PC-3 (cell line): ENCODE measurements around the gene BAIAP3. TPM values are rescaled to one million over a fixed set of nuclear protein-coding genes. Genes with fewer than 3 reads are reported as not detected.

Experiments
- ATAC-seq: fragments of 200-7000 bp; cut with Tn5 transposase; 2 replicates; pipeline ENCODE4 v1.9.1; 2020; ENCODE audit warnings: mild to moderate bottlenecking, moderate library complexity
- BruUV-seq: library from RNA; stranded (reverse); fragments of 400-500 nt; replicated peaks from 2 replicates; lab custom pipeline; 2021; lab: Mats Ljungman, UMichigan
- CTCF ChIA-PET: fragments of 300-600 bp; sonication (Branson Sonifier 250); formaldehyde crosslinking; loops from one replicate; lab custom pipeline; 2022; ENCODE audit warnings: antibody characterized with exemption; lab: Charles Lee
- POLR2A ChIA-PET: fragments of 300-600 bp; sonication (Branson Sonifier 250); formaldehyde crosslinking; loops from one replicate; lab custom pipeline; 2022; ENCODE audit warnings: antibody characterized with exemption; ENCODE audit not compliant: unreplicated experiment; lab: Charles Lee
- DNase-seq: peaks from one replicate; pipeline ENCODE4 v3.0.0-alpha.2; 2015
- H2AFZ ChIP-seq: fragments of 300-600 bp; sonication (generic); 2 replicates; pipeline ENCODE4 v1.6.0; 2016; ENCODE audit warnings: antibody characterized with exemption, low read length
- H3F3A ChIP-seq: fragments of 300-600 bp; sonication (generic); one replicate; pipeline ENCODE4 v1.6.0; 2017; ENCODE audit warnings: antibody characterized with exemption, low read length, control low read depth, mild to moderate bottlenecking; ENCODE audit not compliant: unreplicated experiment
- H3K27ac ChIP-seq: fragments of 300-600 bp; sonication (generic); 2 replicates; pipeline ENCODE4 v1.5.1; 2016; ENCODE audit warnings: mild to moderate bottlenecking, low read length
- H3K27me3 ChIP-seq: fragments of 300-600 bp; sonication (generic); 2 replicates; pipeline ENCODE4 v1.6.1; 2016; ENCODE audit warnings: low read length, mixed read lengths
- H3K36me3 ChIP-seq: fragments of 300-600 bp; sonication (generic); 2 replicates; pipeline ENCODE4 v1.6.1; 2016; ENCODE audit warnings: low read depth, mixed run types, low read length, mixed read lengths
- H3K4me1 ChIP-seq: fragments of 300-600 bp; sonication (generic); 2 replicates; pipeline ENCODE4 v1.5.1; 2016; ENCODE audit warnings: low read length; ENCODE audit not compliant: insufficient read depth
- H3K4me2 ChIP-seq: fragments of 300-600 bp; sonication (generic); 2 replicates; pipeline ENCODE4 v1.6.0; 2016; ENCODE audit warnings: low read length
- H3K4me3 ChIP-seq: fragments of 300-600 bp; sonication (generic); 2 replicates; pipeline ENCODE4 v1.5.1; 2016; ENCODE audit warnings: mild to moderate bottlenecking, low read length, mixed read lengths
- H3K79me2 ChIP-seq: fragments of 300-600 bp; sonication (generic); 2 replicates; pipeline ENCODE4 v1.6.1; 2017; ENCODE audit warnings: low read length, mixed read lengths
- H3K9ac ChIP-seq: fragments of 300-600 bp; sonication (generic); 2 replicates; pipeline ENCODE4 v1.6.0; 2016; ENCODE audit warnings: mild to moderate bottlenecking, low read length
- H3K9me2 ChIP-seq: fragments of 300-600 bp; sonication (generic); replicated peaks from 2 replicates; pipeline ENCODE4 v1.6.1; 2016; ENCODE audit warnings: mixed run types, low read length, mixed read lengths
- H3K9me3 ChIP-seq: fragments of 300-600 bp; sonication (generic); 2 replicates; pipeline ENCODE4 v1.6.1; 2016; ENCODE audit warnings: low read length, mixed read lengths
- H4K20me1 ChIP-seq: fragments of 300-600 bp; sonication (generic); 2 replicates; pipeline ENCODE4 v1.6.1; 2016; ENCODE audit warnings: low read length, mixed read lengths
- EZH2 ChIP-seq: fragments of 300-600 bp; sonication (generic); IDR thresholded peaks from one replicate; pipeline ENCODE4 v1.6.1; 2017; ENCODE audit warnings: antibody characterized with exemption, mild to moderate bottlenecking, low read length; ENCODE audit not compliant: unreplicated experiment
- EZH2phosphoT487 ChIP-seq: fragments of 300-600 bp; sonication (generic); IDR thresholded peaks from 2 replicates; pipeline ENCODE4 v1.6.1; 2018; ENCODE audit warnings: mild to moderate bottlenecking, antibody characterized with exemption, low read length, borderline replicate concordance
- intact Hi-C: fragments of 100-400 bp; cut with micrococcal nuclease; formaldehyde crosslinking; loops from 2 replicates; pipeline ENCODE4 v1.9.0; 2023
- total RNA-seq: library from RNA; depleted of rRNA; stranded (reverse); fragments of >200 nt; gene quantifications from 2 replicates; pipeline ENCODE4 v1.2.3, GENCODE V29; 2014
- TF ChIP-seq, protein P1 (sequence below): fragments of 300-600 bp; sonication (generic); conservative IDR thresholded peaks from 2 replicates; pipeline ENCODE4 v1.5.1; 2017; ENCODE audit warnings: antibody characterized with exemption, low read depth, mild to moderate bottlenecking, low read length

The BAIAP3 gene
- total RNA-seq, 1 experiment from 2014 or later: 13.1 TPM

DNA sequence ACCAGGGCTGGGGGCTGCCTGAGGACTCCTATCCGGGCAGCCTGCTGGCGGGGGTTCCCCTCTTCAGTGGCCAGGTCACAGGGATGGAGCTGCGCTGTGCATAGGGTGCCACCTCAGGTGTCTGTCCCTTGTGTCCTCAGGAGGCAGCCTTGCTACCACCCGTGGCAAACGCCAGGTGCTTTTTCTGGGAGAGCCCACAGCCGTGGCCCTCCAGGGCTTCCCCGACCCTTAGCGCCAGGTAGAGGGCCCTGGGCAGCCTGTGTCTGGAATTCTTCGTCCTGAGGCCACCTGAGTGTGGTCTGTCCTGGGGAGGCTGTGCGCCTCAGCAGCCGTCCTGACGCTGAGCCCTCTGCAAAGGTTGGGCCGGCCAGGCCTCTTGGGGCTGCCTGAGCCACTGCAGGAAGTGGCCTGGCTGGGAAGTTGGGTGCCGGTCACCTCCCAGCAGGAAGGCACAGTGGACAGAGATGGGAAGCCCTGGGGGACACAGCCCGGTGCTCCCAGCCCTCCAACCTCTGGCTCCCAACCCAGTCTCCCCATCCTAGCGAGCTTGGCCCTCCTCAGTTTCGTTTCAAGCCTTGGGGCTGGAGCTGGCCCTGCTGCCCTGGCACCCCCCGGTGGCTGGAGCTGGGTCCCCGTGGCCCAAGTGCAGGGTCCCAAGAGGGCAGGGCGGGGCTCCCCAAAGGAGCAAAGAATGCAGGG, 7.6 kb upstream of the BAIAP3 start:
- H3K4me2 ChIP-seq: no peak overlapping the region
- ATAC-seq (no peak), DNase-seq (no peak)
- no peaks in the 10 kb centered on the region for H3K79me2 ChIP-seq
- no peaks in the 10 kb centered on the region for H3K9me2 ChIP-seq
- intact Hi-C loops: no loop called here
- TF ChIP-seq, protein P1, sequence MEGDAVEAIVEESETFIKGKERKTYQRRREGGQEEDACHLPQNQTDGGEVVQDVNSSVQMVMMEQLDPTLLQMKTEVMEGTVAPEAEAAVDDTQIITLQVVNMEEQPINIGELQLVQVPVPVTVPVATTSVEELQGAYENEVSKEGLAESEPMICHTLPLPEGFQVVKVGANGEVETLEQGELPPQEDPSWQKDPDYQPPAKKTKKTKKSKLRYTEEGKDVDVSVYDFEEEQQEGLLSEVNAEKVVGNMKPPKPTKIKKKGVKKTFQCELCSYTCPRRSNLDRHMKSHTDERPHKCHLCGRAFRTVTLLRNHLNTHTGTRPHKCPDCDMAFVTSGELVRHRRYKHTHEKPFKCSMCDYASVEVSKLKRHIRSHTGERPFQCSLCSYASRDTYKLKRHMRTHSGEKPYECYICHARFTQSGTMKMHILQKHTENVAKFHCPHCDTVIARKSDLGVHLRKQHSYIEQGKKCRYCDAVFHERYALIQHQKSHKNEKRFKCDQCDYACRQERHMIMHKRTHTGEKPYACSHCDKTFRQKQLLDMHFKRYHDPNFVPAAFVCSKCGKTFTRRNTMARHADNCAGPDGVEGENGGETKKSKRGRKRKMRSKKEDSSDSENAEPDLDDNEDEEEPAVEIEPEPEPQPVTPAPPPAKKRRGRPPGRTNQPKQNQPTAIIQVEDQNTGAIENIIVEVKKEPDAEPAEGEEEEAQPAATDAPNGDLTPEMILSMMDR: no peak
- no peak for TF ChIP-seq EZH2
- no peak for TF ChIP-seq EZH2phosphoT487
- H3K27ac ChIP-seq: no peak overlapping the region
- no peak overlapping the region for H2AFZ ChIP-seq
- H3K4me3 ChIP-seq: no peak overlapping the region
- H4K20me1 ChIP-seq: no peaks in the 10 kb centered on the region
- no peaks in the 10 kb centered on the region for H3K4me1 ChIP-seq
- no peaks in the 10 kb centered on the region for H3F3A ChIP-seq
- ChIA-PET CTCF (no interaction called here), POLR2A (no interaction called here)
- no peaks in the 10 kb centered on the region for H3K9me3 ChIP-seq
- H3K36me3 ChIP-seq: no peaks in the 10 kb centered on the region
- no peak overlapping the region for H3K9ac ChIP-seq
- BruUV-seq: no TSS peak
- H3K27me3 ChIP-seq: no peaks in the 10 kb centered on the region

DNA sequence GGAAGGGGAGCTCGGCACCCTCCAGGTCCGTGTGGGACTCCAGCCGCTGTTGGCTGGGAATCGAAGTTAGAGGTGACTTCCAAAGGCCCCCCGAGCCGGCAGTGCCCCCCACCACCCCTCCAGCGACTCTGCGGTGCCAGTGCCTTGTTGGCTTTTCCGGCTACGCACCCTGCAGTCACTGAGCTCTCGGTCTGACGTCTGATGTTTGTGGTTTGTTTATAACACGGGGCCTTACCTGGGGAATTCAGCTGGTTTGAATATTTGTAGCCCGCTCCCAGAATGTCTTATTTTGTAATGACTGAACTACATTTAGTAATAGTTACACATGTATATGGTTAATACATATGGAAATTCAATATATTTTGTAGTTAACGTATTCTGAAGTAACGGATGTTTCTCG, 7.1 kb upstream of the BAIAP3 start:
- intact Hi-C loops: no loop called here
- TF ChIP-seq EZH2 (no peak), EZH2phosphoT487 (no peak)
- no TSS peak for BruUV-seq
- ChIA-PET POLR2A (no interaction called here), CTCF (no interaction called here)
- ATAC-seq: no peak
- Histone ChIP-seq H3K27me3 (no peaks in the 10 kb centered on the region), H3F3A (no peaks in the 10 kb centered on the region), H3K4me2 (no peak overlapping the region), H2AFZ (no peak overlapping the region), H3K4me1 (peaks cover 1% of the 10 kb centered on the region; the same call in 1 of the 2 replicates), H3K79me2 (no peaks in the 10 kb centered on the region), H3K9me3 (no peaks in the 10 kb centered on the region), H3K27ac (no peak overlapping the region), H3K4me3 (no peak overlapping the region), H4K20me1 (no peaks in the 10 kb centered on the region), H3K9ac (no peak overlapping the region), H3K36me3 (no peaks in the 10 kb centered on the region), H3K9me2 (no peaks in the 10 kb centered on the region)
- no peak for DNase-seq

GRCh38 chr16:1326946-1327618, 6.4 kb upstream of the BAIAP3 start:
- CTCF ChIA-PET: no interaction called here

More at GRCh38 chr16:1326946-1327618, 6.4 kb upstream of the BAIAP3 start:
- H3F3A ChIP-seq: no peaks in the 10 kb centered on the region
- no peak overlapping the region for H3K4me3 ChIP-seq
- H3K79me2 ChIP-seq: no peaks in the 10 kb centered on the region
- H3K27me3 ChIP-seq: no peaks in the 10 kb centered on the region
- POLR2A ChIA-PET: no interaction called here
- no peak overlapping the region for H3K9ac ChIP-seq
- no peaks in the 10 kb centered on the region for H3K9me2 ChIP-seq
- no TSS peak for BruUV-seq
- intact Hi-C loops: no loop called here
- DNase-seq (no peak), ATAC-seq (no peak)
- no peak overlapping the region for H3K27ac ChIP-seq
- H3K9me3 ChIP-seq: no peaks in the 10 kb centered on the region
- H2AFZ ChIP-seq: no peak overlapping the region
- H3K4me2 ChIP-seq: no peak overlapping the region
- no peak for TF ChIP-seq EZH2
- no peak for TF ChIP-seq EZH2phosphoT487
- TF ChIP-seq, protein P1: no peak
- no peaks in the 10 kb centered on the region for H4K20me1 ChIP-seq
- H3K36me3 ChIP-seq: no peaks in the 10 kb centered on the region
- H3K4me1 ChIP-seq: peaks cover 8% of the 10 kb centered on the region; the same call in 1 of the 2 replicates
